Spleen (tissue), 7 donors: ENCODE results near the gene ROBO1.

Source experiments
- CTCF ChIP-seq, 11 experiments: fragments of 200-600 bp in 7 of 11; fragments of 450-650 bp in 4 of 11; sonication (generic) in 4 of 11; IDR thresholded peaks in 8 of 11; conservative IDR thresholded peaks in 3 of 11; 1 replicate in 7 of 11; 2 replicates in 4 of 11; pipeline versions ENCODE4 v1.4.0 to v1.8.0; 2016 to 2021; ENCODE audit warnings: antibody characterized with exemption in 11 of 11, inconsistent platforms in 4 of 11, mild to moderate bottlenecking in 1 of 11
- POLR2A ChIP-seq, 3 donors: fragments of 450-650 bp; IDR thresholded peaks; one replicate each; pipeline ENCODE4 v1.5.1; 2017; ENCODE audit warnings: antibody characterized with exemption in 3 of 3, mild to moderate bottlenecking in 1 of 3
- POLR2AphosphoS5 ChIP-seq, 3 donors: sonication (generic); formaldehyde crosslinking; IDR thresholded peaks; one replicate each; pipeline ENCODE4 v1.5.1; 2017; ENCODE audit warnings: antibody characterized with exemption in 3 of 3
- donor health status: DM: no; HTN: no; CAD: no; lungs with moderate emphysema.
- donor health status: DM: no; HTN: no; CAD: no.
- donor health status: DM: no; HTN: no; CAD: no.

- TF ChIP-seq POLR2A (IDR thresholded peaks at IDR 0.05) (no peak), CTCF (IDR thresholded peaks at IDR 0.05 in 8 of 11, conservative IDR thresholded peaks at IDR 0.05 in 3 of 11) (no peak), POLR2AphosphoS5 (IDR thresholded peaks at IDR 0.05) (no peak)
Observed at GRCh38 chr3:79769229-79769628, 1.4 kb upstream of the ROBO1 start.
